Measurements from ENCODE around the gene PAX4.

DNA sequence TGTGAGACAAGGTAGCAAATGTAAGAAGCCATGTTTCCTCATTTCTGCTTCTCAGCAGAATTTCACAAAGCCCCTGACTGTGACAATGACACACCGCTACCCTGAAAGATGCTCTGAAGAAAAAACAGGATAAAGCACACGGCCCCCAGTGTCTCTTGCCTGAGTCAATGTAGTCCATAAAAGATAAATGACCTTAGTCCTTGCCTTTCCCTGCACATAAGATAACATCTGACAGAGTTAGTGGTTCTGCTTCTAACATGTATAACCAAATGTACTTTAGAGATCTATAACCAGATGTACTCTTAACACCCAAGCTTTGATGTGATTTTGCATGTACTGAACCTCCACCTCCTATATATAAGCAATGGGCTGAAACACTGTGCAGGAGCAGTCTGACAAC, 31.0 kb upstream of the PAX4 start:
- TF ChIP-seq, protein P1, sequence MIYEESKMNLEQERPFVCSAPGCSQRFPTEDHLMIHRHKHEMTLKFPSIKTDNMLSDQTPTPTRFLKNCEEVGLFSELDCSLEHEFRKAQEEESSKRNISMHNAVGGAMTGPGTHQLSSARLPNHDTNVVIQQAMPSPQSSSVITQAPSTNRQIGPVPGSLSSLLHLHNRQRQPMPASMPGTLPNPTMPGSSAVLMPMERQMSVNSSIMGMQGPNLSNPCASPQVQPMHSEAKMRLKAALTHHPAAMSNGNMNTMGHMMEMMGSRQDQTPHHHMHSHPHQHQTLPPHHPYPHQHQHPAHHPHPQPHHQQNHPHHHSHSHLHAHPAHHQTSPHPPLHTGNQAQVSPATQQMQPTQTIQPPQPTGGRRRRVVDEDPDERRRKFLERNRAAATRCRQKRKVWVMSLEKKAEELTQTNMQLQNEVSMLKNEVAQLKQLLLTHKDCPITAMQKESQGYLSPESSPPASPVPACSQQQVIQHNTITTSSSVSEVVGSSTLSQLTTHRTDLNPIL (CRISPR knock-in tag; IDR thresholded peaks at IDR 0.05; ENCODE audit: low read depth), result no peak
- no peak for TF ChIP-seq ZC3H10 (CRISPR knock-in tag; IDR thresholded peaks at IDR 0.05)
- no peak for TF ChIP-seq GLIS3 (CRISPR knock-in tag; IDR thresholded peaks at IDR 0.05)
